A549 (cell line): ENCODE measurements around the gene PIP5K1A. TPM values are rescaled to one million over a fixed set of nuclear protein-coding genes. Genes with fewer than 3 reads are reported as not detected.

Experiments used
- ATAC-seq, 2 experiments: fragments of 200-7000 bp in 1 of 2; fragments of >200 bp in 1 of 2; cut with Nextera tagmentation in 1 of 2; cut with Tn5 transposase in 1 of 2; 3 replicates each; pipeline versions ENCODE4 v1.8.0 to v1.9.1; 2018 to 2020; ENCODE audit warnings: mild to moderate bottlenecking in 1 of 2, moderate library complexity in 1 of 2
- CTCF ChIA-PET: fragments of 300-600 bp; sonication (Branson Sonifier 250); formaldehyde crosslinking; extraction: SDS; loops from one replicate; lab custom pipeline; 2021; ENCODE audit warnings: antibody characterized with exemption, inconsistent platforms; lab: Yijun Ruan, JAX
- POLR2A ChIA-PET: fragments of 350-600 bp; formaldehyde crosslinking; extraction: SDS; loops from one replicate; lab custom pipeline; 2021; ENCODE audit warnings: antibody characterized with exemption, inconsistent platforms; lab: Yijun Ruan, JAX
- DNase-seq, 2 experiments: peaks; one replicate each; pipeline versions ENCODE4 v3.0.0 to v3.0.0-alpha.2; 2011 to 2016; ENCODE audit warnings: low read depth in 1 of 2, low spot score in 1 of 2
- FAIRE-seq: peaks from 2 replicates; lab custom pipeline; 2011; peaks lifted over from hg19 to GRCh38; lab: Jason Lieb, UNC
- H3K27ac ChIP-seq, 2 experiments: fragments of >200 bp; sonication (Bioruptor Twin); formaldehyde crosslinking; 3 replicates each; pipeline ENCODE4 v1.5.1; 2016 to 2017
- H3K4me1 ChIP-seq: fragments of >200 bp; sonication (Bioruptor Twin); formaldehyde crosslinking; 3 replicates; pipeline ENCODE4 v1.6.1; 2016
- H3K4me2 ChIP-seq: fragments of >200 bp; sonication (Bioruptor Twin); formaldehyde crosslinking; 3 replicates; pipeline ENCODE4 v1.6.1; 2016
- H3K4me3 ChIP-seq: fragments of >200 bp; sonication (Bioruptor Twin); formaldehyde crosslinking; 3 replicates; pipeline ENCODE4 v1.5.1; 2016
- H3K9me3 ChIP-seq: fragments of >200 bp; sonication (Bioruptor Twin); formaldehyde crosslinking; 3 replicates; pipeline ENCODE4 v1.6.1; 2016
- CBX2 ChIP-seq: fragments of 200-600 bp; sonication (generic); IDR thresholded peaks from 2 replicates; pipeline ENCODE4 v1.6.1; 2016; ENCODE audit warnings: low read depth, mild to moderate bottlenecking, borderline replicate concordance
- EHF ChIP-seq: fragments of 250-450 bp; sonication (Bioruptor Pico); IDR thresholded peaks from 2 replicates; pipeline ENCODE4 v1.5.0; 2020; ENCODE audit warnings: mild to moderate bottlenecking
- EHMT2 ChIP-seq: fragments of 200-600 bp; sonication (generic); IDR thresholded peaks from 2 replicates; pipeline ENCODE4 v1.6.1; 2016; ENCODE audit warnings: antibody characterized with exemption, low read depth, mild to moderate bottlenecking, moderate library complexity
- FOSL2 ChIP-seq, 2 experiments: fragments of 450-650 bp in 1 of 2; fragments of >200 bp in 1 of 2; sonication (Bioruptor Twin) in 1 of 2; formaldehyde crosslinking; IDR thresholded peaks; 2 replicates each; pipeline versions ENCODE4 v1.5.0 to v1.6.1; 2016 to 2020; ENCODE audit warnings: mild to moderate bottlenecking in 1 of 2, moderate library complexity in 1 of 2
- HEYL ChIP-seq: fragments of 250-450 bp; sonication (Bioruptor Pico); IDR thresholded peaks from 2 replicates; pipeline ENCODE4 v1.8.0; 2021; ENCODE audit warnings: mild to moderate bottlenecking, moderate library complexity
- JUN ChIP-seq, 2 experiments: fragments of >200 bp; sonication (Bioruptor Twin); formaldehyde crosslinking; IDR thresholded peaks; 2 replicates in 1 of 2; 3 replicates in 1 of 2; pipeline ENCODE4 v1.6.1; 2016 to 2017
- JUNB ChIP-seq: fragments of >200 bp; sonication (Bioruptor Twin); formaldehyde crosslinking; IDR thresholded peaks from 2 replicates; pipeline ENCODE4 v1.6.1; 2016
- MAFK ChIP-seq: fragments of 450-650 bp; IDR thresholded peaks from 2 replicates; pipeline ENCODE4 v1.6.1; 2014; ENCODE audit not compliant: partially characterized antibody
- RNF2 ChIP-seq: fragments of 200-600 bp; sonication (generic); IDR thresholded peaks from 2 replicates; pipeline ENCODE4 v1.6.1; 2016; ENCODE audit warnings: low read depth, mild to moderate bottlenecking, antibody characterized with exemption, moderate library complexity, borderline replicate concordance
- SMC3 ChIP-seq: fragments of >200 bp; sonication (Bioruptor Twin); formaldehyde crosslinking; IDR thresholded peaks from 3 replicates; pipeline ENCODE4 v1.6.1; 2018; ENCODE audit warnings: inconsistent platforms
- TFCP2L1 ChIP-seq: fragments of 250-450 bp; sonication (Bioruptor Pico); IDR thresholded peaks from 2 replicates; pipeline ENCODE4 v1.5.0; 2021; ENCODE audit warnings: mild to moderate bottlenecking
- TP53 ChIP-seq: fragments of 250-450 bp; sonication (Bioruptor Pico); IDR thresholded peaks from 2 replicates; pipeline ENCODE4 v1.5.0; 2021; ENCODE audit warnings: mild to moderate bottlenecking, moderate library complexity
- ZC3H11A ChIP-seq: fragments of 450-650 bp; IDR thresholded peaks from 2 replicates; pipeline ENCODE4 v1.6.1; 2014; ENCODE audit warnings: antibody characterized with exemption, mild to moderate bottlenecking
- ZFP36 ChIP-seq: fragments of 450-650 bp; IDR thresholded peaks from 2 replicates; pipeline ENCODE4 v1.6.1; 2014; ENCODE audit warnings: borderline replicate concordance; ENCODE audit not compliant: partially characterized antibody
- WGBS: methylation state at CpG from one replicate; pipeline ENCODE4 v1.1.6; 2017; ENCODE audit errors: missing lambda C conversion rate; 5-methylcytosine and 5-hydroxymethylcytosine counted together
- polyA plus RNA-seq, 4 experiments: library from polyadenylated mRNA; depleted of rRNA in 3 of 4; stranded (reverse); fragments of >200 nt; fragmentation: RNase III in 1 of 4; extraction: RNeasy Plus Mini Kit Qiagen cat#74134 plus additional on column Dnase treatment in 1 of 4; gene quantifications; 2 replicates in 3 of 4; 3 replicates in 1 of 4; pipeline ENCODE4 v1.2.3, GENCODE V29; 2011 to 2017
- TF ChIP-seq, protein P1 (sequence below): IDR thresholded peaks from 2 replicates; pipeline ENCODE4 v1.6.1; 2012; ENCODE audit warnings: low read depth, borderline replicate concordance
- TF ChIP-seq, protein P2 (sequence below): fragments of >200 bp; sonication (Bioruptor Twin); formaldehyde crosslinking; IDR thresholded peaks from 3 replicates; pipeline ENCODE4 v1.5.1; 2016
- TF ChIP-seq, protein P3 (sequence below): fragments of 200-600 bp; sonication (generic); IDR thresholded peaks from 2 replicates; pipeline ENCODE4 v1.6.1; 2016; ENCODE audit warnings: antibody characterized with exemption, mild to moderate bottlenecking, moderate library complexity
- TF ChIP-seq, protein P4 (sequence below): fragments of 450-650 bp; IDR thresholded peaks from 2 replicates; pipeline ENCODE4 v1.6.1; 2014; ENCODE audit warnings: antibody characterized with exemption
- TF ChIP-seq, protein P5 (sequence below): IDR thresholded peaks from 2 replicates; pipeline ENCODE4 v1.6.1; 2012
- TF ChIP-seq, protein P6 (sequence below): IDR thresholded peaks from 2 replicates; pipeline ENCODE4 v1.6.1; 2012

PIP5K1A gene
- polyA plus RNA-seq, 2 of the 4 experiments (the other 2 are of a cell fraction), result 50.0 to 129 TPM

DNA sequence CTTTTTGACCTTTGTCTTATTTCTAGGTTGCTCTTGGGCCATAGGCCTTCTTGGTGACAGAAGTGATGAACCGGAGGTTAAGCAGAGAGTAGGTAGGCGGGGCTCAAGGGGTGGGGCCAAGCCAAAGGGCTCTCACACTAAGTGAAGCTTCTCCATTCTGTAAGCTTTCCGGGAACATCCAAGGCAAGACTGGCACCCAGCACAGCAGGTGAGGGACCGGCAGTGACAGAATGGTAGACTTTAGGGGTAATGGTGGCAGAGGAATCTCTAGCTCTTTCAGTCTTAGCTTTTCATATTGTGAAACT, 41.9 kb upstream of the PIP5K1A start, which contains the start of gene TNFAIP8L2:
Gene TNFAIP8L2 (plus strand): TSS at position 135 of the 305 bp plus-strand sequence. CDS start 2,049 bp downstream, outside the sequence.
- ChIA-PET POLR2A (no interaction called here), CTCF (interaction anchor here (0.6 to 7.0 kb wide), 23 partner anchors 9 to 132 kb away, joined by 3 to 132 read pairs (median 5); partner anchors contain the start of genes BNIPL, GABPB2, LYSMD1 and MLLT11)

DNA sequence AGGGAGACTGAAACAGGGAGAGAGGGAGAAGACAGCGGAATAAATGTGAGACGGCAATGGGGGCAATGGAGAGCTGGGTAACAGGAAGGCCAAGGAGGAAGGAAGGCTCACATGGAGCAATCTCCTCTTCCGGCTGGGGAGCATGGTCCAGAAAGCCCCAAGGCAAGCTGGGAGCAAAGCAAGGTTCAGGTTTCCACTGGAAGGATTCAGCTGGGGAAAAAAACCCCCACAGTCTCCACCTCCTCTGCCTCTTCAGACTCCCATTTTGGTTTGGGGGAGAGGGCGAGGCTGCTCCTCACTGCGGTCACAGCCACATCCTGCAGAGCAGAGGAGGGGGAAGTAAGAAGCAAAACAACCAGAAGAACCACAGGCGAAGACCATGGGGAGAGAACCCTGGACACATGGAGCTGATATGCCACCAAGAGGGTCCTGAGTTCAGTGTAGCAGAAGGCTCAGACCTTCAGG, 41.3 kb upstream of the PIP5K1A start:
- CTCF ChIA-PET, result interaction anchor here (0.6 to 7.0 kb wide), 25 partner anchors 8 to 692 kb away, joined by 3 to 132 read pairs (median 4); partner anchors contain the start of genes BNIPL, GABPB2, LYSMD1 and MLLT11

More for the DNA sequence above, 41.9 kb upstream of the PIP5K1A start, which contains the start of gene TNFAIP8L2:
- no peak for DNase-seq
- Histone ChIP-seq H3K4me1 (no peaks in the 10 kb centered on the region), H3K4me2 (no peak within 1 kb of the TSS), H3K4me3 (no peak within 1 kb of the TSS), H3K9me3 (no peaks in the 10 kb centered on the region), H3K27ac (no peak within 1 kb of the TSS)
- TF ChIP-seq, protein P1, sequence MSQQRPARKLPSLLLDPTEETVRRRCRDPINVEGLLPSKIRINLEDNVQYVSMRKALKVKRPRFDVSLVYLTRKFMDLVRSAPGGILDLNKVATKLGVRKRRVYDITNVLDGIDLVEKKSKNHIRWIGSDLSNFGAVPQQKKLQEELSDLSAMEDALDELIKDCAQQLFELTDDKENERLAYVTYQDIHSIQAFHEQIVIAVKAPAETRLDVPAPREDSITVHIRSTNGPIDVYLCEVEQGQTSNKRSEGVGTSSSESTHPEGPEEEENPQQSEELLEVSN, result no peak
- TF ChIP-seq JUN (IDR thresholded peaks at IDR 0.05) (no peak), EHF (CRISPR knock-in tag) (no peak), JUNB (no peak), RNF2 (no peak), FOSL2 (IDR thresholded peaks at IDR 0.05) (no peak), FOSL2 (CRISPR knock-in tag; IDR thresholded peaks at IDR 0.05) (no peak), ZFP36 (no peak), EHMT2 (no peak)
- TF ChIP-seq, protein P2, sequence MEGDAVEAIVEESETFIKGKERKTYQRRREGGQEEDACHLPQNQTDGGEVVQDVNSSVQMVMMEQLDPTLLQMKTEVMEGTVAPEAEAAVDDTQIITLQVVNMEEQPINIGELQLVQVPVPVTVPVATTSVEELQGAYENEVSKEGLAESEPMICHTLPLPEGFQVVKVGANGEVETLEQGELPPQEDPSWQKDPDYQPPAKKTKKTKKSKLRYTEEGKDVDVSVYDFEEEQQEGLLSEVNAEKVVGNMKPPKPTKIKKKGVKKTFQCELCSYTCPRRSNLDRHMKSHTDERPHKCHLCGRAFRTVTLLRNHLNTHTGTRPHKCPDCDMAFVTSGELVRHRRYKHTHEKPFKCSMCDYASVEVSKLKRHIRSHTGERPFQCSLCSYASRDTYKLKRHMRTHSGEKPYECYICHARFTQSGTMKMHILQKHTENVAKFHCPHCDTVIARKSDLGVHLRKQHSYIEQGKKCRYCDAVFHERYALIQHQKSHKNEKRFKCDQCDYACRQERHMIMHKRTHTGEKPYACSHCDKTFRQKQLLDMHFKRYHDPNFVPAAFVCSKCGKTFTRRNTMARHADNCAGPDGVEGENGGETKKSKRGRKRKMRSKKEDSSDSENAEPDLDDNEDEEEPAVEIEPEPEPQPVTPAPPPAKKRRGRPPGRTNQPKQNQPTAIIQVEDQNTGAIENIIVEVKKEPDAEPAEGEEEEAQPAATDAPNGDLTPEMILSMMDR, result no peak
- TF ChIP-seq, protein P3, sequence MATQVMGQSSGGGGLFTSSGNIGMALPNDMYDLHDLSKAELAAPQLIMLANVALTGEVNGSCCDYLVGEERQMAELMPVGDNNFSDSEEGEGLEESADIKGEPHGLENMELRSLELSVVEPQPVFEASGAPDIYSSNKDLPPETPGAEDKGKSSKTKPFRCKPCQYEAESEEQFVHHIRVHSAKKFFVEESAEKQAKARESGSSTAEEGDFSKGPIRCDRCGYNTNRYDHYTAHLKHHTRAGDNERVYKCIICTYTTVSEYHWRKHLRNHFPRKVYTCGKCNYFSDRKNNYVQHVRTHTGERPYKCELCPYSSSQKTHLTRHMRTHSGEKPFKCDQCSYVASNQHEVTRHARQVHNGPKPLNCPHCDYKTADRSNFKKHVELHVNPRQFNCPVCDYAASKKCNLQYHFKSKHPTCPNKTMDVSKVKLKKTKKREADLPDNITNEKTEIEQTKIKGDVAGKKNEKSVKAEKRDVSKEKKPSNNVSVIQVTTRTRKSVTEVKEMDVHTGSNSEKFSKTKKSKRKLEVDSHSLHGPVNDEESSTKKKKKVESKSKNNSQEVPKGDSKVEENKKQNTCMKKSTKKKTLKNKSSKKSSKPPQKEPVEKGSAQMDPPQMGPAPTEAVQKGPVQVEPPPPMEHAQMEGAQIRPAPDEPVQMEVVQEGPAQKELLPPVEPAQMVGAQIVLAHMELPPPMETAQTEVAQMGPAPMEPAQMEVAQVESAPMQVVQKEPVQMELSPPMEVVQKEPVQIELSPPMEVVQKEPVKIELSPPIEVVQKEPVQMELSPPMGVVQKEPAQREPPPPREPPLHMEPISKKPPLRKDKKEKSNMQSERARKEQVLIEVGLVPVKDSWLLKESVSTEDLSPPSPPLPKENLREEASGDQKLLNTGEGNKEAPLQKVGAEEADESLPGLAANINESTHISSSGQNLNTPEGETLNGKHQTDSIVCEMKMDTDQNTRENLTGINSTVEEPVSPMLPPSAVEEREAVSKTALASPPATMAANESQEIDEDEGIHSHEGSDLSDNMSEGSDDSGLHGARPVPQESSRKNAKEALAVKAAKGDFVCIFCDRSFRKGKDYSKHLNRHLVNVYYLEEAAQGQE, result no peak
- peak; percentile 72 to 82 for ATAC-seq
- WGBS, result 66% methylated on average over 4 of the region's 4 CpGs
- FAIRE-seq, result no peak

More for the DNA sequence above, 41.3 kb upstream of the PIP5K1A start:
- FAIRE-seq (no peak), DNase-seq (no peak), ATAC-seq (no peak)
- Histone ChIP-seq H3K4me2 (no peak overlapping the region), H3K27ac (no peak overlapping the region), H3K9me3 (no peaks in the 10 kb centered on the region), H3K4me3 (no peak overlapping the region), H3K4me1 (no peaks in the 10 kb centered on the region)
- POLR2A ChIA-PET, result interaction anchor here (0.5 kb wide), 1 partner anchor 87 kb away, joined by 4 read pairs; the partner anchor contains the start of gene GABPB2
- 93% methylated on average over 6 of the region's 6 CpGs for WGBS
- TF ChIP-seq CBX2 (no peak), TFCP2L1 (CRISPR knock-in tag) (no peak), MAFK (no peak), HEYL (CRISPR knock-in tag) (no peak), EHMT2 (no peak), JUNB (no peak), TP53 (CRISPR knock-in tag) (no peak), ZC3H11A (no peak), SMC3 (no peak)
- TF ChIP-seq, protein P4, sequence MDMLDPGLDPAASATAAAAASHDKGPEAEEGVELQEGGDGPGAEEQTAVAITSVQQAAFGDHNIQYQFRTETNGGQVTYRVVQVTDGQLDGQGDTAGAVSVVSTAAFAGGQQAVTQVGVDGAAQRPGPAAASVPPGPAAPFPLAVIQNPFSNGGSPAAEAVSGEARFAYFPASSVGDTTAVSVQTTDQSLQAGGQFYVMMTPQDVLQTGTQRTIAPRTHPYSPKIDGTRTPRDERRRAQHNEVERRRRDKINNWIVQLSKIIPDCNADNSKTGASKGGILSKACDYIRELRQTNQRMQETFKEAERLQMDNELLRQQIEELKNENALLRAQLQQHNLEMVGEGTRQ, result no peak
- TF ChIP-seq, protein P5, sequence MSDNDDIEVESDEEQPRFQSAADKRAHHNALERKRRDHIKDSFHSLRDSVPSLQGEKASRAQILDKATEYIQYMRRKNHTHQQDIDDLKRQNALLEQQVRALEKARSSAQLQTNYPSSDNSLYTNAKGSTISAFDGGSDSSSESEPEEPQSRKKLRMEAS, result no peak
- TF ChIP-seq, protein P6, sequence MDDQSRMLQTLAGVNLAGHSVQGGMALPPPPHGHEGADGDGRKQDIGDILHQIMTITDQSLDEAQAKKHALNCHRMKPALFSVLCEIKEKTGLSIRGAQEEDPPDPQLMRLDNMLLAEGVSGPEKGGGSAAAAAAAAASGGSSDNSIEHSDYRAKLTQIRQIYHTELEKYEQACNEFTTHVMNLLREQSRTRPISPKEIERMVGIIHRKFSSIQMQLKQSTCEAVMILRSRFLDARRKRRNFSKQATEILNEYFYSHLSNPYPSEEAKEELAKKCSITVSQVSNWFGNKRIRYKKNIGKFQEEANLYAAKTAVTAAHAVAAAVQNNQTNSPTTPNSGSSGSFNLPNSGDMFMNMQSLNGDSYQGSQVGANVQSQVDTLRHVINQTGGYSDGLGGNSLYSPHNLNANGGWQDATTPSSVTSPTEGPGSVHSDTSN, result no peak
